Heart right ventricle (tissue), 16 donors: Measurements from ENCODE around the gene SP140. TPM values are rescaled to one million over a fixed set of nuclear protein-coding genes. Genes with fewer than 3 reads are reported as not detected.

ENCODE experiments used
- ATAC-seq, 8 donors: fragments of 200-7000 bp; cut with Tn5 transposase; one replicate each; pipeline ENCODE4 v1.9.1; 2020; ENCODE audit warnings: mild to moderate bottlenecking in 8 of 8, moderate library complexity in 8 of 8, moderate number of reproducible peaks in 1 of 8
- DNase-seq, 2 donors: peaks; one replicate each; pipeline ENCODE4 v3.0.0-alpha.2; 2020
- H3K27ac ChIP-seq, 10 donors: fragments of 200-600 bp; sonication (generic) in 2 of 10; one replicate each; pipeline versions ENCODE4 v1.5.0 to v1.8.0; 2020 to 2022; ENCODE audit warnings: mild to moderate bottlenecking in 3 of 10
- H3K27me3 ChIP-seq, 7 donors: fragments of 200-600 bp; one replicate each; pipeline ENCODE4 v1.8.0; 2021 to 2022; ENCODE audit warnings: mild to moderate bottlenecking in 2 of 7
- H3K36me3 ChIP-seq, 9 donors: fragments of 200-600 bp; sonication (generic) in 1 of 9; one replicate each; pipeline versions ENCODE4 v1.5.0 to v1.8.0; 2020 to 2022; ENCODE audit warnings: mild to moderate bottlenecking in 2 of 9
- H3K4me1 ChIP-seq, 9 donors: fragments of 200-600 bp; sonication (generic) in 1 of 9; one replicate each; pipeline versions ENCODE4 v1.5.0 to v1.8.0; 2020 to 2022; ENCODE audit warnings: mild to moderate bottlenecking in 4 of 9
- H3K4me3 ChIP-seq, 10 donors: fragments of 200-600 bp; sonication (generic) in 2 of 10; one replicate each; pipeline versions ENCODE4 v1.5.0 to v1.8.0; 2020 to 2022; ENCODE audit warnings: mild to moderate bottlenecking in 7 of 10, moderate library complexity in 2 of 10
- H3K9me3 ChIP-seq, 11 donors: fragments of 200-600 bp in 10 of 11; sonication (generic) in 2 of 11; one replicate each; pipeline versions ENCODE4 v1.5.0 to v1.8.0; 2013 to 2022; ENCODE audit warnings: mild to moderate bottlenecking in 2 of 11, control low read depth in 1 of 11, moderate library complexity in 1 of 11
- CTCF ChIP-seq, 9 donors: fragments of 200-600 bp; sonication (generic) in 2 of 9; IDR thresholded peaks; one replicate each; pipeline versions ENCODE4 v1.5.0 to v1.8.0; 2021 to 2022; ENCODE audit warnings: antibody characterized with exemption in 9 of 9, mild to moderate bottlenecking in 5 of 9, moderate library complexity in 1 of 9
- WGBS, 2 donors: extraction: QIAGEN DNeasy Blood & Tissue Kit; methylation state at CpG; one replicate each; pipeline ENCODE4 v1.1.7; 2013; ENCODE audit warnings: inconsistent platforms in 1 of 2; 5-methylcytosine and 5-hydroxymethylcytosine counted together
- intact Hi-C, 10 donors: fragments of 100-400 bp; cut with DNase I; formaldehyde crosslinking; loops; one replicate each; pipeline versions ENCODE4 v1.11.1 to v1.14.2; 2022
- polyA plus RNA-seq, 2 donors: library from polyadenylated mRNA; stranded (reverse); fragments of 200-250 nt; gene quantifications; one replicate each; pipeline ENCODE4 v1.2.3, GENCODE V29; 2013
- total RNA-seq, 10 donors: library from RNA; stranded (reverse); fragmentation: NEBNext Ultra II Directional in 3 of 10; extraction: Animal tissue kit (Norgen Biotek cat#: 25700) in 3 of 10; gene quantifications; one replicate each; pipeline versions ENCODE4 v1.2.1 to v1.2.4, GENCODE V29; 2021 to 2023
- donor health status: Arrhythmogenic right ventricular cardiomyopathy.
- donor health status: ischemic (EF 13 %, LVEDD 7.1; RV severe dilation, severe dysfunction).
- donor health status: healthy with polysubstance abuse.
- donor health status: DM: no; HTN: yes; CAD: no.
- donor health status: DM: no; HTN: no; CAD: no.
- donor health status: ischemic (EF 25% LVEDD 6.9; RV normal size, moderate dysfunction).
- donor health status: ischemic (EF 25% LVEDD 5.7; RV mildly dilated, moderate dysfunction).
- donor health status: healthy.
- donor health status: DM: yes; HTN: yes; CAD: no.
- donor health status: Ischemic cardiomyopathy.
- donor health status: ischemic (EF 35%, LVEDD 5.7; RV mildly dilated, moderate dysfunction).
- donor health status: nonischemic (EF 11% LVEDD 7.7; RV severe dilation, severe dysfunction).
- donor health status: DM: yes; HTN: yes; CAD: no.
- donor health status: PGD.
- donor health status: ischemic (EF 29% LVEDD 5.4; RV normal size, mild dysfunction).
- donor health status: nonischemic (EF 23%, LVEDD 6.1; RV moderate dilation, normal function).

SP140 gene
- total and polyA plus RNA-seq, 12 donors = 0.09 to 3.3 (median 0.58) TPM; not detected in 2

GRCh38 chr2:230205034-230205433, 20.5 kb upstream of the SP140 start:
- DNase-seq (no peak), ATAC-seq (no peak)
- intact Hi-C loops = no loop called here
- no peaks in the 10 kb centered on the region for H3K27me3 ChIP-seq
- 89 to 90% methylated on average over 1 of the region's 1 CpG for WGBS, 2 donors
- H3K4me3 ChIP-seq = no peak overlapping the region
- peaks cover 0 to 100% (median 50%) of the 10 kb centered on the region in 9 donors for H3K36me3 ChIP-seq
- no peak for TF ChIP-seq CTCF (IDR thresholded peaks at IDR 0.05)
- peaks cover 0 to 26% (median 0%) of the 10 kb centered on the region in 9 donors for H3K4me1 ChIP-seq
- no peak overlapping the region for H3K27ac ChIP-seq
- H3K9me3 ChIP-seq = peaks cover 0 to 5% (median 0%) of the 10 kb centered on the region in 11 donors

- 94 to 100% methylated on average over 2 of the region's 2 CpGs for WGBS, 2 donors
- intact Hi-C loops = no loop called here
- no peak for TF ChIP-seq CTCF (IDR thresholded peaks at IDR 0.05)
- Histone ChIP-seq H3K27ac (no peak overlapping the region), H3K4me1 (peaks cover 0 to 33% (median 0%) of the 10 kb centered on the region in 9 donors), H3K4me3 (no peak overlapping the region), H3K36me3 (peaks cover 0 to 100% (median 48%) of the 10 kb centered on the region in 9 donors), H3K9me3 (peaks cover 0 to 5% (median 0%) of the 10 kb centered on the region in 11 donors), H3K27me3 (no peaks in the 10 kb centered on the region)
- ATAC-seq (no peak), DNase-seq (no peak)
These were observed 19.8 kb upstream of the SP140 start for GRCh38 chr2:230205721-230206120.

DNA sequence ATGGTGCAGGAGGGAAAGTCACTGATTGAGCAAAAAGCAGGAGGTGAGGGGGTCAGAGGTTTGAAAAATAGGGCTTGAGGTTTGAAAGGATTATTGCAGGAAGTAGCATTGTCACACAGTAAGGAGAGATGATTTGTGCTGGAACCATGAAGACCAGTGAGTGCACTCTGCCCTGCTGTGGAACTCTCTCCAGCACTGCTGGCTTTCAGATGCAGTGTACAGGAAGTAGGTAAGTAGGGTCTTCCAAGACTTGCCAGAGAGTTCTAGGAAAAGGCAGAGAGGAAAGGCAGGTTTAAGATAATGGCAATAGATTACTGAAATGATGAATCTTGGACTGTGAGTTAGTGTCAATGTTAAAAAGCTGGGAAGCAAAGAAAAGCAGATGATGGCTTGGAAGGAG, 17.0 kb upstream of the SP140 start:
- ATAC-seq (no peak), DNase-seq (no peak)
- Histone ChIP-seq H3K4me3 (no peak overlapping the region), H3K36me3 (peaks cover 0 to 100% (median 60%) of the 10 kb centered on the region in 9 donors), H3K27ac (no peak overlapping the region), H3K9me3 (no peaks in the 10 kb centered on the region), H3K4me1 (peaks cover 0 to 35% (median 0%) of the 10 kb centered on the region in 9 donors), H3K27me3 (no peaks in the 10 kb centered on the region)
- intact Hi-C loops = no loop called here
- no peak for TF ChIP-seq CTCF (IDR thresholded peaks at IDR 0.05)

- intact Hi-C loops = loop anchor here in 2 of 10 donors (10.0 kb wide), 2 partner anchors 115 to 175 kb away; partner anchors contain the start of gene SP140L (in 1 of the 2)
- Histone ChIP-seq H3K27ac (no peak overlapping the region), H3K36me3 (peaks cover 0 to 100% (median 61%) of the 10 kb centered on the region in 9 donors), H3K4me1 (peaks cover 0 to 35% (median 0%) of the 10 kb centered on the region in 9 donors), H3K27me3 (no peaks in the 10 kb centered on the region), H3K9me3 (no peaks in the 10 kb centered on the region), H3K4me3 (no peak overlapping the region)
- ATAC-seq = no peak
- WGBS, 2 donors = 68 to 90% methylated on average over 1 of the region's 1 CpG
- no peak for TF ChIP-seq CTCF (IDR thresholded peaks at IDR 0.05)
- no peak for DNase-seq
These were observed 16.0 kb upstream of the SP140 start for GRCh38 chr2:230209422-230210051.
